DMS79 (cell line): Measurements from ENCODE around the gene LUC7L.
"Not testable (repeated sequence)": the region's sequence is repeated elsewhere in the genome, so short reads cannot be mapped to it uniquely, and the experiment has no call there.

Experiments used
- DNase-seq: peaks from one replicate; lab custom pipeline; 2025; lab: John Stamatoyannopoulos, UW

The LUC7L gene, protein sequence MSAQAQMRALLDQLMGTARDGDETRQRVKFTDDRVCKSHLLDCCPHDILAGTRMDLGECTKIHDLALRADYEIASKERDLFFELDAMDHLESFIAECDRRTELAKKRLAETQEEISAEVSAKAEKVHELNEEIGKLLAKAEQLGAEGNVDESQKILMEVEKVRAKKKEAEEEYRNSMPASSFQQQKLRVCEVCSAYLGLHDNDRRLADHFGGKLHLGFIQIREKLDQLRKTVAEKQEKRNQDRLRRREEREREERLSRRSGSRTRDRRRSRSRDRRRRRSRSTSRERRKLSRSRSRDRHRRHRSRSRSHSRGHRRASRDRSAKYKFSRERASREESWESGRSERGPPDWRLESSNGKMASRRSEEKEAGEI

DNA sequence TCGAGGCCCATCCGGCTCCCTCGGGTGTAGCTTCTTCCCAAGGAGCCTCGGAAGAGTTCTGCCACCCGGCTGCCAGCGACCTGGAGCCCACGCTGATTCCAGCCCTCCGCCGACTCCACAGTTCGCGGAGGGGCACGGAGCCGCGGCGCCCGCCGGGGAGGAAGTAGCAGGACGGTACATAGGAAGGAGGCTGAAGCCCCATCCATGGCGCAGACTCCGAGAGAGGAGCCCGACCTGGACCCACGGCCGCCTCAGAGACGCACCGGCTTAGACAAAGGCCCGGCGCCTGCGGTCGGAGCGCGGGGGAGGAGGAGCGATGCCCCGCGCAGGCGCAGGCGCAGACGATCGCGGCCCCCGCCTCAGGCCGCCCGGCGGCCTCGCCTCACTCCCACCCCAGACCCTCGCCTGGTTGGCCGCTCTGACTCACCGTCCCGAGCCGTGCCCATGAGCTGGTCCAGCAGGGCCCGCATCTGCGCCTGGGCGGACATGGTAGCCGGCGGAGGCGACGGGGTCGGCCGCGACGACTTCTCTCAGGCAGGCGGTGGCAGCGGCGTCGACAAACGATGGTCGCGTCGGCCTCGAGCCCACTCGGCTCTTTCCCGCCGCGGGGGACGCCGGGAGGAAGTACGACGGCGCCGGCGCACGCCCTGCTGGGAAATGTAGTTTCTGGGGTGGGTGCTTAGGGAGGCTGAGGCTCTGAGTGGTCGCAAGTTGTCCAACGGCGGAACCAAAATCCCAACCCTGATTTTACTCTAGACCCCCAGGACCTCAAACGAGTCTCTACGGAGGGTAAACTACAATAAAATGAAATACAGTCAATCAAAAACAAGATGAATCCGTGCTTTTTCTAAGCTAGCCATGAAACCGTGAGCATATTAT lies at the start of gene LUC7L:
Gene LUC7L (minus strand): TSS at position 598 of the 879 bp plus-strand sequence. CDS start 110 bp downstream, at position 488.
- DNase-seq: peak; percentile 75

DNA sequence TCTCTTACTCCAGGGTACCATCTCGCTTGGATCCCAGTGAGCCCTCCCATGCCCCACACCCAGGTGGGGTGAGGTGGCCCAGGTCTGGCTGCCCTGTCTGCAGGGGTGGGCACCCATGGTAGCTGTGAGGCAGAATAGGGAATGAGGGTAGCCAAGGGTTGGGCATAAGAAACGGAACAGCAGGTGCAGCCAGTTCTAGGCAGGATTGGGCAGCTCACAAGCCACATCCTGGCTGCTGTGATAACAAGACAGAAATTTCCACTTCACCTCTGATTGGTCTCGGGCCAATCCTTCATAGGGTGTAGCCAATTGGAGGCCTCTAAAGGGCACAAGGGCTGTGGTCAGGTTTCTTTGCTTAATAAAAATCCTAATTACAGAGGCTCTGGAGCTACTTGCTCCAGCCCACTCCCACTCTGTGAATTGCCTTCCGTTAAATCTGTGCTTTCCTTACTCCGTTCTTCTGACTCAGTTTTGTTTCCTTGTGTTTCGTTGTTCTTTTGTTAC lies 49.7 kb upstream of the LUC7L start:
- peak; percentile 64 for DNase-seq

DNA sequence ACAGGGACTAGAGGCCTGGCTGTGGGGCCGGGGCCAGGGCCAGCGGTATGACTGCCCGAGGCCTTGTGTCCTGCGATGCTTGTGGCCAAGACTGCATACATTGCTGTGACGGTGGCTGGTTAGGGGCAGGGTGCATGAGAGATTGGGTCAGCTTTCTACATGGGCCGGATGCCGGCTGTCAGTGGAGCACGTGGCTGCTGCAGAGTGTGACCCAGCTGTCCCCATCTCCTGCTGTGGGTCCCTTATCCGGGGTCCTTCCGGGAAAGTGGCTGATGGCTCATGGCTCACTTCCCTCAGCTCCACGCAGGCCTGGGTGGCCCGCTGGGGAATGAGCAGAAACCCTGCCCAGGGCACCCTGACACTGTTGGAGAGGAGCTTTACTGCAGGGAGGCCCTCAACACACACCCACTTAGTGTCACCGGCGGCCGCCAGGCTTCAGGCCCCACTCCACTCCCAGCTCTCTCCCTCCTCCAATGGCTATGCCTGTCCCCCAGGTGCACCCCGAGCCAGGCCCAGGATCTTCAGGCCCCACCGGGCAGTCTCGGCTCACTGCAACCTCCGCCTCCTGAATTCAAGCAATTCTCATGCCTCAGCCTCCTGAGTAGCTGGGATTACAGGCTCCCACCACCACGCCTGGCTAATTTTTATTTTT lies 47.3 kb upstream of the LUC7L start:
- DNase-seq: no peak

DNA sequence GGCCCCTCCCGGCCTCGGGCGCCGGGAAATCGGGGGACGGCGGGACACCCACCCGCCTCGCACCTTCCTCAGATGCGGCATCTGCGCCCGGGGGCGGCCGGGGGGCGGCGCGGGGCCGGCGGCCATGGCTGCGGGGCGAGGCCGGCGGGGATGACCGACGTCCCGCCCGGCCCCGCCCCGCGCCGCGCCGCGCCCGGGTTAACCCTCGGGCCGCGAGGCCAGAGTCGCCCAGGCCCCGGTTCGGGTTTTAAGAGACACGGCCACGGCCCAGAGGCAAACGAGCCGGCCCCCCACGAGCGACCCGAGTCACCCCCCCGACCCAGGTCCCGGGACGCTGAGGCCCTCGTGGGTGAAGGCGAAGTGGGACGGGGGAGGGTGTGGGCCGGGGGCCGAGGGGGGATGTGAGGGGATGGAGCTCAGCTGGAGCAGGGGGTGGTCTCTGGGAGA lies 46.6 kb upstream of the LUC7L start, which contains the start of gene RGS11:
Gene RGS11 (minus strand): TSS at position 159 of the 447 bp plus-strand sequence. CDS start 33 bp downstream, at position 126.
- no peak for DNase-seq

DNA sequence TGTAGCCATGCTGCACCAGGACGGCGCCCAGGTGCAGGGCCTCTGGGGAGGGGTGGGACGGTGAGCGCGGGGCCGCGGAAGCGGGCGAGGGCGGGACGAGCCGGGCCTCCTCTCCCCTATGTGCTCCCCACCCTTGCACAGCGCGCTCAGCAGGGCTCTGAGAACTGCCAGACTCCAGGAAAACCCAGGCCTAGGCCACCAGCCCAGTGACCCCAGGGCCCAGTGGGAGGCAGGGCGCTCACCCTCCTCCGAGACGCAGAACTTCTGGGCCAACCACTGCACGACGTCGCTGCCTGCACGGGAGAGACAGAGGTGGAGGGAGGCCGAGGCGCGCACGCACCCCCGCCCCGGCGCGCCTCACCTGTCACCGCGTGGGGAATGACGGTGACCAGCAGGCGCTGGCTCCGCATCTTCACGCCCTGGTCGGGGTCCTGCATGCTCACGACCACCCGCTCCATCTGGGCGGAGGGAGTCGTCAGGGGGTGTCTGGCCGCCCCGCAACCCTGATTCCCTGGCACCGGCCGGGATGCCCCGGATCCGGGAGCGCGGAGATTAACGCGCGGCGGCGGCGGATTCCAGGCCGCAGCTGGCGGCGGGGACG lies 45.9 kb upstream of the LUC7L start:
- no peak for DNase-seq

DNA sequence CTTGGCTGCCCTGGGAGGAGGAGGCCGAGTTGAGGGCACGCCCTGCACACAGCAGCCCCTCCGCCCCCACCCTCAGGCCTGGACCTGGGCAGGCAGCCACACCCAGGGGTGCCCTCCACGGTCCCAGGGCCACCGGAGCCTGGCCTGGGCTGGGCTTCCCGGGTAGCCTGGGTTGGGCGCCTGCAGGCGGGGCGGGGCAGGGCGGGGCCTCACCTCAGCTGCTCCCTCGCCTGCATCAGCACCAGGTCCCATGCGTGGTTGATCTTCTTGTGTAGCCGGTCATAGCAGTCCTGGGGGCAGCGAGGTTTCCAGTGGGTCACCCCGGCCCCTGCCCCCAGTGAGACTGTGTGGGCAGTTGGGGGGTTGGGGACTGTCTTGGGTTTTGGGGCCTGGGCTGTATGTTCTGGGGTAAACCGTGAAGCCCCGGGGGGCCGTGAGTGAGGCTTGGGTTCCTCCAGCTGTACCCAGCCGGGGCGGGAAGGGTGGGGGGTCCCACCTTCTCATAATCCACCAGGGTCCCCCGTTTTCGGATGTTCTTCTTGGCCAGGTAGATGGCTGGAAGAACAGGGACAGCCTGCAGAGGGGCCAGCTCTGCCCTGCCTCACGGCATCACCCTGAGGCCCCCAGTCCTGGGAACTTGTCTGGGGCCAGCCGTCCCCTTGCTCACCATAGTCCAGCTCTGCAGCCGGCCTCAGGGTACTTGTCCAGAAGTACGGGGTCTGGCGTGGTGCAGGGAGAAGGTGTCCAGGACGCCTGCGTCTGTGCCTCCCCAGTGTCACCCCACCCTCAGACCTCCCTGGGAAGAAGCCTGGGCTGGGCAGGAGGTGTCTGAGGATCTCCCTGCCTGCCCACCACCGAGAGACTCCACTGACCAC lies 44.5 kb upstream of the LUC7L start:
- DNase-seq: no peak

DNA sequence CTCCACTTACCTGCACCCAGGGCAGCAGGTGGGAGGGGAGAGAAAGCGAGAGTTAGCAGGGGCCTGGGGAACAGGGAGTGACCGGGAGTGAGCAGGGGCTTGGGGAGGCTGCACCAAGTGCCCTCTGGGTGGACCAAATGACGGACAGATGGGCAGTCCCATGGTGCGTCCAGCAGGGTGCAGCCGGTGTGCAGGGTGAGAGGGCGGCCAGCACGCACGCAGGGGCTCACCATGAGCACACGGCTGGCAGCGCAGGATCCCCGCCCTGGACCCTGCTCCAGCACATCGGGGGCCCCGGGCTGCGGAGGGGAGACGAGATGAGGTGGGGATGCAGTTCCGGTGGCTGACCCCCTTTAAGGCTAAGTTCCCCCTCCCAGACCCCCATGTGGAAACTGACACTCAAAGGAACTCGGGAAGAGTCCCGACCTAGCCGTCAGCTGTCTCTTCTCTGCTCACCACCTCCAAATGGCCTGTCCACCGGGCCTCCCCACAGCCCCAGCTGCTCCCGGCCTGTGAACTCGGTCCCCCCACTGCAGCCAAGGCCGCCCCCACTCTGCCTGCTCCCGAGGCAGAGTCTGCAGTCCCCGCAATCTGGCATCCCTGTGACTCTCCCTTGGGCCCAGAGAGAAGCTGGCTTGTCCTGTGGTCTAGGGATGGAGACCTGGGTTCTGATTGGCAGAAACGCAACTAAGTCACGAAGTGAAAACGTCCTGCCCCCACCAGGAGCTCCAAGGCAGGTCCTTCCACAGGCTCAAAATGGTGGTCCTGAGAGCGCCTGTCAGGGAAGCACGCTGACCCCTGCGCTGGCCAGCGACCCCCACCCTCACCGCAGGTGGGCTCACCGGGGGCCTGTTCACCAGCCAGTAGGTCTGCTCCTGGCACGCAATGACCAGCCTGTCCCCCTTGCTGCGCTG lies 43.6 kb upstream of the LUC7L start:
- DNase-seq: no peak

DNA sequence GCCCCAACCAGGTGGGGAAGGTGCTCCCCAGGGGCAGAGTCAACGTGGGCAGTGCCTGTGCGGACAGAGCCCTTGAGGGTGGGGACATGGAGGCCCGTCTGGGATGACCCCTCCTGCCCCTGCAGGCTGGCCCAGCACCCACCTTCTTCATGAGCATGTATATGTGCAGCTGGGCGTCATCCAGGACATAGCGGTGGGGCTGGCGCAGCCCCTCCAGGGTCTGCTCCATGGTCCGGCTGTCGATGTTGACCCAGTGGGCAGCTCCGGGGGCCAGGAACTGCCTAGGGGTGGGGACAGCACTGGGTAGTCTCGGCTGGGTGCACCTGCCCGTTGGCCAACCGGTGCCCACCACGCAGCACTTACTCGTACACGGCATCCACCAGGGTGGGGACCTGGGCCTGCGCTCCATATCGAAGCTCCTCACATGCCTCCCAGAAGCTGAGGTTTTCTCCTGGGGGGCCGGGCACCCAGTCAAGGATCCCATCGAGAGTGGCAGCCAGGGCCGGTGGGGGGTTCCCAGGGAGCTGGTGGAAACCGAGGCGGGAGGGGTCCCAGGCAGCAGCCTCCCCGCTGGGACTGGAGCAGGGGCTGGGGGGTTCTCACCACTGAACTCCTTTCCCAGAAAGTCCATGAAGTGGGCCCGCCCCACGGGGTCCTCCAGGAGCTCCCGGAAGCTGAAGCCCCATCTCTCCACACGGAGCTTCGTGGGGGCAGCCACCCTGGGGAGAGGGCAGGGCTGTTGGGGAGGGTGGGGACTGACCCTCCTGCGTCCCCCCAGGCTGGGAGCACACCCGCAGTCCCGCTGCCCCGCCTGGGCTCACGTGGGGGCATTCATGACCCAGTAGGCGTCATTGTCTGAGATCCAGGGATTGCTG lies 41.4 kb upstream of the LUC7L start:
- no peak for DNase-seq

DNA sequence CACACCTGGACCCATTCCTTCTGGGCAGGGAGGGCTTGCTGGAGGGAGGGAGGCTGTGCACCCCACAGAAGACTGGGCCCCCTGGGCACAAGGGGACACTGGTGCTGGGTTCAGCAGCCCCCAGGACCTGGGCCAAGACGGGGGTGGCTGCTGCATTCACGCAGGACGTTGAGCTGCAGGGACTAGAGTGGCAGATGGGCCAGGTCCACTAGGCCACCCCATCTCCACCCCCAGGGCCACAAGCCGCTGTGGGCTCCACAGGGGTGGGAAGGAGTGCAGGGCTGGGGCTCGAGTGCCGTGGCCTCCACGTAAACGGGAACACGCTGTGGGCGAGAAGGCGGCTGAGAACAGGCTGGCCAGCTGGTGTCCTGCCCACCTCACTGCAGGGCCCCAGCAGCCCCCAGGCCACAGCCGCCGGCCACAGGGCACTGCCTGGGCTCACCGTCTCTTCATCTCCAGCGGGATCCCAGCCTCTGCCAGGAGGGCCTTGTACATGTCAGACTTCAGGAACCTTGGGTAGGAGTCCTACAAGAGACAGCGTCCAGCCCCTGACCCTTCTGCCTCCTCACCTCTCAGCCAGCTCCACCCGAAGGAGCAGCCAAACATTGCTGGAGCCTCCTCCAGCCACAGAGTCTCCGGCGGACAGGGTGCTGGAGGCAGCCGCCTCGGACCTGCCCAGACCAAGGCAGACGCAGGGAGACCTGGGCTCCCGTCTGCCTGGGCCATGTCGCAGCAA lies 40.0 kb upstream of the LUC7L start:
- no peak for DNase-seq

DNA sequence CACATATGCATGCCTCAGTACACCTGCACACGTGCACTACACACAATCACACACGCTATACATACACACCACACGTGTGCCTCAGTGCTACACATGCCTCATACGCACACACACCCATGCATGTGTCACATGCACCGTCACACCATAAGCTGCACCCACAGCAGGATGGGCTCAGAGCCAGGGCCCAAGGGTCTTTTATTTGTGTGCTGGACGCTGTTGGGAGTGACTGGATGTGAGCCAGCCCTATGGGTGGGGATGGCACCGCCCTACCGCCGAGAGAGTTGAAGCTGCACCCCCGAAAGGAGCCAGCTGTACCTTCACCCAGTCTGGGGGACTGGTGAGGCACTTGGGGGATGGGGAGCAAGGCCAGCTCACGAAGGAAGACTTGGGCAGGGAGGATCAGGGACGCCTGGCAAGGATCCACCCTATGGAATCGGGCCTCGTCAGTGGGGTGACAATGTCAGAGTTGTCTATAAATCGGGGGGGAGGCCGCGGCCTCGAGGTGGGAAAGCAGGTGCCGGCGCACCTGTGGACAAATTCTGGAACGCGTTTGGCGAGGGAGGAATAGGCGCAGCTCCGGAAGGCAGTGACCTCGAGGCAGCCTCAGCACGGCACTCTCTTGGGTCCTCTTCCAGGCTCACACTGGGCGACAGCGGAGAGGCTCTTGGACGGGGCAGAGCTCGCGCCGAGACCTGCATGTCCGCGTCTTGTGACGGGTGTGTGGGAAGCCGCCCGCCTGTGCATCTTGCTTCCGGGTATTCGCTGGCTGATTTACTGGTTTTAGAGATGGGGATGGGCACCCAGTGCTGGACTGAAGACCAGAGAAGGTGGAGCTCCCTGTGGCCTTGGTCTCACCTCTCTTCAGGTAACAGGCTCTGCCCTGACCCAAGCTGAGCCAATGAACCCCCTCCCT lies 39.1 kb upstream of the LUC7L start:
- peak; percentile 18 for DNase-seq

DNA sequence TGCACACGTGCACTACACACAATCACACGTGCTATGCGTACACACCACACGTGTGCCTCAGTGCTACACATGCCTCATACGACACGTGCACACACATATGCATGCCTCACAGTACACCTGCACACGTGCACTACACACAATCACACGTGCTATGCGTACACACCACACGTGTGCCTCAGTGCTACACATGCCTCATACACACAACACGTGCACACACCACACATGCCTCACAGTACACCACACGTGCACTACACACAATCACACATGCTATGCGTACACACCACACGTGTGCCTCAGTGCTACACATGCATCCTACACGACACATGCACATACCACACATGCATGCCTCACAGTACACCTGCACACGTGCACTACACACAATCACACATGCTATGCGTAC lies 38.3 kb upstream of the LUC7L start:
- not testable (repeated sequence) for DNase-seq

DNA sequence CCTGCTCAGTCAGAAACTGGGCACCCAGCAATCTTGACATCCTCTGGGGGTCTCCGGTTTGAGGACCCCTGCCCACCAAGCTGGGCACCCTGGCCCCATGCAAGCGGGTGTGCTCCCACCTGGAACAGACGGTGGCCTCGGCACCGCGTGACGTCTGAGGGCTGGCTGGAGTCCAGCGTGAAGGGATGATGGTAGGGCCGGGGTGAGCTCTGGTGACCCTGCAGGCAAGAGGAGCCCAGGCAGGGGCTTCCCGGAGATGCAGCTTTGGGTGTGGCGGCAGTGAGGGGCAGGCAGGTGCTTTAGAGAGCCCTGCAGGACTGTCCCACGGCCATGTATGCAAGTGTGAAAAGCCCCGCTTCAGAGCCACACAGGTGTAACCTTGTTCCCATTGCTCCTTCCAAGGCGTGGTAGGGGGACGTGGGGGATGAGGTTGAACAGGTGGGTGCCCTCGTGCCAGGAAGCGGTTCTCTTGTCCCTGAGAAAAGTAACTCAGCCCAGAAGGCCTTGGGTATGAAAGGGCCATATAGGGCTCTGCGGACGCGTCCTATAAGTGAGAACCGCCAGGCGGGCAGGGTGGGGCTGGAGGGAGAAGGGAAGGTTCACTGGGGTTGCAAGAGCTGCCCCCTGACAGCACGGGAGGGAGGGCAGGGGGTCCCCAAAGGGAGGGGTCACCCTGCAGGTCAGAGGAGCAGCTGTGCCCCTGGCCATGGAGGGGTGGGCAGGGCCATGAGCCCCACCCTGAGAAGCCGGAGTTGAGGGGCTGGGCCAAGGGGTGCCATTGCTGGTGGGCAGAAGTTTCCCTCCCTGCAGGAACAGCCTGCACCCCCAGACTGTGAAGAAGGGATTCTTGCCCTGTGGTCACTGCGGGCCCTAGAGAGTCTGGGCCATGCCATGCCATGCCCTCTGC lies 37.3 kb upstream of the LUC7L start:
- DNase-seq: no peak

DNA sequence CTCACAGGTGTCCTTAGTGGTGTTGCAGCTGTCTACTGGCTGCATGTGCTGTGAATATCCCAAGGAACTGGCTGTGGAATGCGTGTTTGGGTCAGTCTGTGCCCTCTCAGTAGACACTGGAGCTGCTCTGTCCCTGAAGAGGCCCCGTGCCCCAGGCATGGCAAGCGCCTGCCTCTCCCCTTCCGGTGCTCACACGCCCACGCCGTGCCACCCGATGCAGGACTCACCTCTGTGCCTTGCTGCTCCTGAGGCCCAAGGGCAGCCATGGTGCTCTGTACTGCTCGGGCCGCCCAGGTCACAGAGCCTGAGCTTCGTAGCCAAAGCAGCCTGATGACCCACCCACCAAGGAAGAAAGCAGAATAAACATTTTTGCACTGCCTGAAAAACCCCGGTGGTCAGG lies 36.5 kb upstream of the LUC7L start:
- DNase-seq: no peak

DNA sequence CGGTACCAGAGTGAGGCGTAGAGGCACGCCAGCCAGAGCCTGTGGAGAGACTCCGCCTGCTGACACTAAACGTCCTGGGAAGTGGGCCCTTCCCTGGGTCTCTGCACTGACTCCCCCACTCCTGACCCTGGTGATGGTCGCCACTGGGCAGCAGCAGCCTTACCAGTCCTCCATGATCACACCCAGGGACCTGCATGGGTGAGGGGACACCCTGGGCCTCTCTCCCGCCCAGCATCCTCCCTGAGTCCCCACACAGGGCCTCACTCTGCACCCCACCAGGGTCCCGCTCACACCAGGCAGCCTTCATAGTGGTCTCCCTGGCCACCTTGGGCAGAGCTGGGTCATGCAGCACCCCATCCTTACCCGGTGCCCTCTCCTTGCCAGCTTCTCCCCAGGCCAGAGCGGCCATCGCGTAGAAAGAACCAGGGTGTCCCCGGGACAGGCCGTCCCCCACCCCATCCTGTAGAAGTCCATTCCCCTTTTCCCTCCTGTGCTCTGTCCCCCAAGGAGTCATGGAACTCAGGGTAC lies 35.8 kb upstream of the LUC7L start:
- DNase-seq: no peak

DNA sequence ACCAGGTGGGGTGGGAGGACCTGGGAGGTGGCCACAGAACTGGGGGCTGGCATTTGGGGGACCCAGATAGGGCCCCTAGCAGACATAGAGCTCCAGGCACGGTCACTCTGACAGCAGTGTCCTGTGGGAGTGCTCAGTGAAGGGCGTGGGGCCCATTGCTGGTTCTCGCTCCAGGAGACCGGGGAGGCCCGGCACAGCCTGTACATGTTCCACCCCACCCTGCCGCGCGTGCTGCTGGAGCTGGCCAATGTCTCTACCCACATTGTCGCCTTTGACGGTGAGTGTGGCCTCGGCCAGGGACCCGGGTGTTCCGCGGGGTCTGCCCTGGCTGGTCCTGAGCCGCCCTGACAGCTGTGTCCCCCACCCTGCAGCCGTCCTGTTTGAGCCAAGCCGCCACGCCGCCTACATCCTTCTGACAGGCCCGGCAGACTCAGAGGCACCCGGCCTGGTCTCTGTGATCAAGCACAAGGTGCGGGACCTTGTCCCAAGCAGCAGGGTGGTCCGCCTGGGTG lies 35.2 kb upstream of the LUC7L start:
- no peak for DNase-seq
